HepG2 (cell line): ENCODE results near the gene IGF2. TPM values are rescaled to one million over a fixed set of nuclear protein-coding genes. Genes with fewer than 3 reads are reported as not detected.
A peak's percentile ranks its signal among the peaks of the same experiment; 100 is the strongest.

Experiments
- ATAC-seq: fragments of 200-7000 bp; cut with Tn5 transposase; 3 replicates; pipeline ENCODE4 v1.9.1; 2020; ENCODE audit warnings: mild to moderate bottlenecking, moderate library complexity
- BruUV-seq: library from RNA; stranded (reverse); fragments of 400-500 nt; replicated peaks from 2 replicates; lab custom pipeline; 2021; lab: Mats Ljungman, UMichigan
- CTCF ChIA-PET: fragments of 300-600 bp; formaldehyde crosslinking; extraction: SDS; loops from one replicate; lab custom pipeline; 2021; ENCODE audit warnings: low total read pairs, inconsistent platforms, low intra/inter-chr PET ratio; lab: Yijun Ruan, JAX
- POLR2A ChIA-PET: fragments of 350-600 bp; sonication (Branson Sonifier 250); formaldehyde crosslinking; loops from one replicate; lab custom pipeline; 2020; ENCODE audit warnings: antibody characterized with exemption, inconsistent platforms; lab: Yijun Ruan, JAX
- DNase-seq: peaks from one replicate; pipeline ENCODE4 v3.0.0-alpha.2; 2015; ENCODE audit warnings: low spot score
- FAIRE-seq: peaks from 3 replicates; lab custom pipeline; 2011; peaks lifted over from hg19 to GRCh38; lab: Jason Lieb, UNC
- H2AFZ ChIP-seq: one replicate; pipeline ENCODE4 v1.6.1; 2011; ENCODE audit warnings: low read length, inconsistent platforms
- H3K27ac ChIP-seq: fragments of 300-600 bp; 3 replicates; pipeline ENCODE4 v1.8.0; 2011; ENCODE audit warnings: mixed run types, mild to moderate bottlenecking, mixed read lengths, low read length, inconsistent platforms; ENCODE audit not compliant: insufficient read depth; ENCODE audit errors: extremely low read length
- H3K27me3 ChIP-seq, 2 experiments: fragments of 200-600 bp in 1 of 2; 2 replicates in 1 of 2; 3 replicates in 1 of 2; pipeline versions ENCODE4 v1.6.0 to v1.8.0; 2011; ENCODE audit warnings: low read length in 2 of 2, mild to moderate bottlenecking in 2 of 2, moderate library complexity in 2 of 2, inconsistent platforms in 1 of 2; ENCODE audit not compliant: insufficient read depth in 2 of 2, control insufficient read depth in 1 of 2
- H3K36me3 ChIP-seq, 2 experiments: fragments of 200-600 bp in 1 of 2; replicated peaks in 1 of 2; 2 replicates in 1 of 2; 3 replicates in 1 of 2; pipeline versions ENCODE4 v1.5.1 to v1.8.0; 2011; ENCODE audit warnings: low read length in 2 of 2, inconsistent platforms in 1 of 2; ENCODE audit not compliant: insufficient read depth in 2 of 2, control insufficient read depth in 1 of 2
- H3K4me1 ChIP-seq: 2 replicates; pipeline ENCODE4 v1.5.1; 2012; ENCODE audit warnings: low read length, inconsistent platforms; ENCODE audit not compliant: insufficient read depth
- H3K4me2 ChIP-seq: 2 replicates; pipeline ENCODE4 v1.6.0; 2011; ENCODE audit warnings: low read depth, low read length, inconsistent platforms
- H3K4me3 ChIP-seq, 3 experiments: fragments of 200-600 bp in 1 of 3; sonication (generic), shearing (Covaris generic) in 1 of 3; replicated peaks in 1 of 3; 2 replicates each; pipeline ENCODE4 v1.5.1; 2011 to 2016; ENCODE audit warnings: low read length in 3 of 3, inconsistent platforms in 2 of 3, low read depth in 2 of 3, mild to moderate bottlenecking in 2 of 3, control low read depth in 1 of 3, mixed read lengths in 1 of 3; ENCODE audit not compliant: insufficient read depth in 1 of 3
- H3K79me2 ChIP-seq: one replicate; pipeline ENCODE4 v1.6.1; 2011; ENCODE audit warnings: low read length, inconsistent platforms; ENCODE audit not compliant: insufficient read depth
- H3K9ac ChIP-seq: 2 replicates; pipeline ENCODE4 v1.6.0; 2011; ENCODE audit warnings: mild to moderate bottlenecking, low read depth, low read length, inconsistent platforms; ENCODE audit not compliant: insufficient read depth
- H3K9me3 ChIP-seq: 2 replicates; pipeline ENCODE4 v1.5.1; 2012; ENCODE audit warnings: mild to moderate bottlenecking, low read length
- H4K20me1 ChIP-seq: 2 replicates; pipeline ENCODE4 v1.6.0; 2011; ENCODE audit warnings: inconsistent platforms, mild to moderate bottlenecking, low read length, moderate library complexity; ENCODE audit not compliant: insufficient read depth
- ATF7-NPFF ChIP-seq: sonication (generic); formaldehyde crosslinking; IDR thresholded peaks from 2 replicates; pipeline ENCODE4 v1.8.1; 2023; ENCODE audit warnings: mild to moderate bottlenecking, low read depth, missing genetic modification reagents, moderate library complexity
- CHCHD3 ChIP-seq: sonication (generic); formaldehyde crosslinking; IDR thresholded peaks from 2 replicates; pipeline ENCODE4 v1.8.0; 2022; ENCODE audit warnings: mild to moderate bottlenecking, missing genetic modification reagents, moderate library complexity
- DNMT1 ChIP-seq: sonication (generic); formaldehyde crosslinking; IDR thresholded peaks from 2 replicates; pipeline ENCODE4 v1.5.1; 2020; ENCODE audit warnings: mild to moderate bottlenecking, missing genetic modification reagents
- E2F5 ChIP-seq: sonication (generic); formaldehyde crosslinking; conservative IDR thresholded peaks from 2 replicates; pipeline ENCODE4 v1.4.0; 2020; ENCODE audit warnings: missing genetic modification reagents
- FUBP1 ChIP-seq: sonication (generic); formaldehyde crosslinking; IDR thresholded peaks from 2 replicates; pipeline ENCODE4 v1.5.1; 2020; ENCODE audit warnings: missing genetic modification reagents, mild to moderate bottlenecking, borderline replicate concordance
- HNRNPL ChIP-seq: fragments of 200-400 bp; formaldehyde crosslinking; IDR thresholded peaks from 2 replicates; pipeline ENCODE4 v1.6.1; 2017; ENCODE audit warnings: mild to moderate bottlenecking, low read depth, low read length
- KDM5B ChIP-seq: sonication (generic); formaldehyde crosslinking; IDR thresholded peaks from 2 replicates; pipeline ENCODE4 v1.4.0; 2020; ENCODE audit warnings: missing genetic modification reagents, mild to moderate bottlenecking, borderline replicate concordance
- KLF12 ChIP-seq: sonication (generic); formaldehyde crosslinking; IDR thresholded peaks from 2 replicates; pipeline ENCODE4 v1.4.0; 2020; ENCODE audit warnings: missing genetic modification reagents, borderline replicate concordance
- KLF15 ChIP-seq: sonication (generic); formaldehyde crosslinking; IDR thresholded peaks from 2 replicates; pipeline ENCODE4 v1.8.1; 2023; ENCODE audit warnings: borderline replicate concordance, mild to moderate bottlenecking, inconsistent platforms, missing genetic modification reagents, mixed read lengths
- POLR2AphosphoS2 ChIP-seq: IDR thresholded peaks from 2 replicates; pipeline ENCODE4 v1.6.1; 2011; ENCODE audit warnings: low read depth, low read length, improper control_type of control experiment
- SP2 ChIP-seq: sonication (generic); formaldehyde crosslinking; IDR thresholded peaks from 2 replicates; pipeline ENCODE4 v1.5.1; 2020; ENCODE audit warnings: mild to moderate bottlenecking, missing genetic modification reagents
- ZMYM2 ChIP-seq: sonication (generic); formaldehyde crosslinking; IDR thresholded peaks from 2 replicates; pipeline ENCODE4 v1.8.0; 2022; ENCODE audit warnings: mild to moderate bottlenecking, missing genetic modification reagents
- ZNF12 ChIP-seq: sonication (generic); formaldehyde crosslinking; IDR thresholded peaks from 2 replicates; pipeline ENCODE4 v1.5.0; 2020; ENCODE audit warnings: missing genetic modification reagents
- ZNF644 ChIP-seq: IDR thresholded peaks from 2 replicates; pipeline ENCODE4 v1.6.1; 2016; ENCODE audit warnings: low read depth
- WGBS: methylation state at CpG from one replicate; pipeline ENCODE4 v1.1.6; 2017; ENCODE audit warnings: low lambda C conversion rate; 5-methylcytosine and 5-hydroxymethylcytosine counted together
- in situ Hi-C: cut with HindIII; loops from 2 replicates; pipeline ENCODE4 v1.10.0; 2017; ENCODE audit warnings: low pct_unique_long_range_greater_than_20kb; ENCODE audit not compliant: extremely low pct_ligation_motif_present
- intact Hi-C: fragments of 100-400 bp; cut with micrococcal nuclease; formaldehyde crosslinking; loops from one replicate; pipeline ENCODE4 v1.10.0; 2022; ENCODE audit not compliant: unreplicated experiment
- polyA plus RNA-seq, 8 experiments: library from polyadenylated mRNA; depleted of rRNA in 3 of 8; stranded (reverse) in 7 of 8; unstranded in 1 of 8; fragments of >200 nt; fragmentation: Illumina TruSeq in 4 of 8; extraction: Trizol in 4 of 8; gene quantifications; 2 replicates each; pipeline versions ENCODE4 v1.2.1 to v1.2.3, GENCODE V29; 2011 to 2016; ENCODE audit warnings: low read depth in 4 of 8, missing spikeins in 1 of 8, mixed read lengths in 1 of 8; ENCODE audit not compliant: insufficient read depth in 1 of 8
- total RNA-seq, 5 experiments: library from RNA; depleted of rRNA; stranded (reverse); fragments of >200 nt; fragmentation: Illumina TruSeq; extraction: Trizol; gene quantifications; 2 replicates each; pipeline ENCODE4 v1.2.3, GENCODE V29; 2016; ENCODE audit warnings: low read depth in 1 of 5
- TF ChIP-seq, protein P1 (sequence below): sonication (generic); formaldehyde crosslinking; IDR thresholded peaks from 2 replicates; pipeline ENCODE4 v1.5.0; 2020; ENCODE audit warnings: mild to moderate bottlenecking, missing genetic modification reagents, borderline replicate concordance
- TF ChIP-seq, protein P2 (sequence below): sonication (generic); formaldehyde crosslinking; IDR thresholded peaks from 2 replicates; pipeline ENCODE4 v1.5.0; 2020; ENCODE audit warnings: mild to moderate bottlenecking, low read depth, missing genetic modification reagents, borderline replicate concordance

The IGF2 gene
- total and polyA plus RNA-seq, 2 of the 13 experiments (the other 11 are each of a cell fraction or from before 2014, with no cell fraction given), result 79.1 to 254 TPM

DNA sequence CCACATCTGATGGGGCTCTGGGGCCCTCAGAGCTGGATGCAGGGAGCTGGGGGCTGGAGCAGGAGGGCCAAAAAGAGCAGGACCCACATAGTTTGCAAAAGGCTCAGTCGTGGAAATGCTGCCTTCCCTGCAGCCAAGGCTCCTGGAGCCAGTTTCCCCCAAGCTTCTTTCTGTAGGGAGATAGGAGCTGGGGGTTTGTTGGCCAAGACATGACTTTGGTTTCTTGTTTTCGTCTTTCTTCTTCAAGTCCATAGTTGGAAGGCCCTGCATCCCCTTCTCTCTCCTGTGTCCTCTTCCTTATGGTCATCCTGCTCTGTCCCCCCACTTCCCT lies 36.3 kb downstream of the IGF2 start:
- no TSS peak for BruUV-seq
- CTCF ChIA-PET, result no interaction called here
- WGBS, result 28% methylated on average over 2 of the region's 2 CpGs
- TF ChIP-seq POLR2AphosphoS2 (no peak), ZNF644 (CRISPR knock-in tag) (no peak), SP2 (no peak), ATF7-NPFF (CRISPR knock-in tag) (no peak), DNMT1 (CRISPR knock-in tag) (no peak), KLF15 (CRISPR knock-in tag) (no peak), ZNF12 (CRISPR knock-in tag) (no peak), KDM5B (CRISPR knock-in tag) (no peak), HNRNPL (no peak), CHCHD3 (no peak), FUBP1 (CRISPR knock-in tag) (no peak), KLF12 (CRISPR knock-in tag) (no peak), ZMYM2 (CRISPR knock-in tag) (0 out of 2 replicates have a peak, but pooled peaks have one; percentile 0), E2F5 (CRISPR knock-in tag) (no peak)
- TF ChIP-seq, protein P1, sequence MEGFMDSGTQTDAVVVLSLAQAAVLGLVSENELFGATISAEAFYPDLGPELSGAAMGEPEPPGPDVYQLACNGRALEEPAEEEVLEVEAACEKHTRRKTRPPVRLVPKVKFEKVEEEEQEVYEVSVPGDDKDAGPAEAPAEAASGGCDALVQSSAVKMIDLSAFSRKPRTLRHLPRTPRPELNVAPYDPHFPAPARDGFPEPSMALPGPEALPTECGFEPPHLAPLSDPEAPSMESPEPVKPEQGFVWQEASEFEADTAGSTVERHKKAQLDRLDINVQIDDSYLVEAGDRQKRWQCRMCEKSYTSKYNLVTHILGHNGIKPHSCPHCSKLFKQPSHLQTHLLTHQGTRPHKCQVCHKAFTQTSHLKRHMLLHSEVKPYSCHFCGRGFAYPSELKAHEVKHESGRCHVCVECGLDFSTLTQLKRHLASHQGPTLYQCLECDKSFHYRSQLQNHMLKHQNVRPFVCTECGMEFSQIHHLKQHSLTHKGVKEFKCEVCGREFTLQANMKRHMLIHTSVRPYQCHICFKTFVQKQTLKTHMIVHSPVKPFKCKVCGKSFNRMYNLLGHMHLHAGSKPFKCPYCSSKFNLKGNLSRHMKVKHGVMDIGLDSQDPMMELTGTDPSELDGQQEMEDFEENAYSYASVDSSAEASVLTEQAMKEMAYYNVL (CRISPR knock-in tag), result no peak
- TF ChIP-seq, protein P2, sequence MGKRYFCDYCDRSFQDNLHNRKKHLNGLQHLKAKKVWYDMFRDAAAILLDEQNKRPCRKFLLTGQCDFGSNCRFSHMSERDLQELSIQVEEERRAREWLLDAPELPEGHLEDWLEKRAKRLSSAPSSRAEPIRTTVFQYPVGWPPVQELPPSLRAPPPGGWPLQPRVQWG (CRISPR knock-in tag), result no peak

More for the DNA sequence above, 36.3 kb downstream of the IGF2 start:
- Histone ChIP-seq H3K79me2 (no peaks in the 10 kb centered on the region), H3K27ac (peak overlapping the region; percentile 55), H3K4me3 (peak overlapping the region in 1 of 3 experiments; percentile 25; a peak in 1 of 6 replicates), H4K20me1 (no peaks in the 10 kb centered on the region), H3K36me3 (no peaks in the 10 kb centered on the region), H2AFZ (no peak overlapping the region), H3K9me3 (no peaks in the 10 kb centered on the region), H3K4me1 (peaks cover 80% of the 10 kb centered on the region), H3K9ac (peak overlapping the region; percentile 20; the same call in 1 of the 2 replicates), H3K27me3 (no peaks in the 10 kb centered on the region), H3K4me2 (peak overlapping the region; percentile 52)
- intact Hi-C loops (no loop called here), in situ Hi-C loops (no loop called here)
- POLR2A ChIA-PET, result interaction anchor here (0.9 to 2.0 kb wide), 4 partner anchors 10 to 114 kb away, joined by 3 to 13 read pairs (median 4); no protein-coding TSS in a partner anchor
- ATAC-seq (no peak), FAIRE-seq (no peak), DNase-seq (no peak)
